LNCAP (cell line): Measurements from ENCODE around the gene SLC16A2.

Experiments
- TF ChIP-seq, protein P1 (sequence below): fragments of 450-650 bp; IDR thresholded peaks from 2 replicates; pipeline ENCODE4 v1.5.1; 2017; ENCODE audit warnings: mild to moderate bottlenecking

SLC16A2 gene

DNA sequence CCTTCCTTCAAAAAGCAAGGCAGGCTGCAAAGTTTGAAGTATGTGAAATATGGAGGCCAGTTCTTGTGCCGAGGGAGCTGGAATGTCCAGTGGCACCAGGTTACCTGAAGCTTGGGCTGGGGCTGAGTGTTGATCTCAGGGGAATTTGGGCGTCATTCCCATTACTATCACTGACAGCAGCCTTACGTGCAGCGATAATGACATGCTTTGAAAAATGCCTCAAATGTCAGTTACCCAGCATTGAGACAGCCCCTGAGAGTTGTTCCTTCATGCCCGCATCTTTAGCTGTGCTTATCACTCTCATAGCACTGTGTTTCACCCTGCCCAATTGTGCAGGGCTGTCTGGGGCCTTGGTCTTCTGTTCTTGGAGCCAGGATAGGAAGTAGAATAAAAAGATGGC is 27.4 kb downstream of the SLC16A2 start:
- TF ChIP-seq, protein P1, sequence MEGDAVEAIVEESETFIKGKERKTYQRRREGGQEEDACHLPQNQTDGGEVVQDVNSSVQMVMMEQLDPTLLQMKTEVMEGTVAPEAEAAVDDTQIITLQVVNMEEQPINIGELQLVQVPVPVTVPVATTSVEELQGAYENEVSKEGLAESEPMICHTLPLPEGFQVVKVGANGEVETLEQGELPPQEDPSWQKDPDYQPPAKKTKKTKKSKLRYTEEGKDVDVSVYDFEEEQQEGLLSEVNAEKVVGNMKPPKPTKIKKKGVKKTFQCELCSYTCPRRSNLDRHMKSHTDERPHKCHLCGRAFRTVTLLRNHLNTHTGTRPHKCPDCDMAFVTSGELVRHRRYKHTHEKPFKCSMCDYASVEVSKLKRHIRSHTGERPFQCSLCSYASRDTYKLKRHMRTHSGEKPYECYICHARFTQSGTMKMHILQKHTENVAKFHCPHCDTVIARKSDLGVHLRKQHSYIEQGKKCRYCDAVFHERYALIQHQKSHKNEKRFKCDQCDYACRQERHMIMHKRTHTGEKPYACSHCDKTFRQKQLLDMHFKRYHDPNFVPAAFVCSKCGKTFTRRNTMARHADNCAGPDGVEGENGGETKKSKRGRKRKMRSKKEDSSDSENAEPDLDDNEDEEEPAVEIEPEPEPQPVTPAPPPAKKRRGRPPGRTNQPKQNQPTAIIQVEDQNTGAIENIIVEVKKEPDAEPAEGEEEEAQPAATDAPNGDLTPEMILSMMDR = no peak

DNA sequence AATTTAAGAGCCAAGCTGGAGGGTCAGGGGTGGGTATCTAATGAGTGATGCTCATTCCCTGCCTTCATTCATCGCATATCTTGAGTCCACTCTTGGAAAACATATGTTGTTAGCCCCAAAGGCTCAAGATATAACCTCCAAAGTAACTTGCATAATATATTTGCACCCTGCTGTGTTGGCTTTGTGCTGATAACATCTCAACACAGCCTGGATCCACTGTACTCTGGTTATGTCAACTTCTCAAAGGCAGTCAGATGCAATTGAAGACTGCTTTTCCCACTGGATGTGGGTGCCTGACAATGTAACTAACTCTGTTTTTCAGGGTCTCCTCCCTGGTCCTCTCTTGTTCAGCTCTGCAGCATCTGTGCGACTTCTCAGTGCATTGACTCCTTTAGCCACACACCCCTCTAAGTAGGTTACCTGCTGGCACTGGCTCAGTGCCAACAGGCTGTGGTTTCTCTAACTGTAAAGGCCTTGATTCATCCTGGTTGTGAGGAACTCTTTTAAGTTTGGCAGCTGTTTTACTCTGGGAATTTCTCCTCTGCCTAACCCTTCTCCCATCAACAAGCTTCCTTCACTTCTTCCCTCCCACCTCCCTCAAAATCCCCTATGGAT is 28.1 kb downstream of the SLC16A2 start:
- TF ChIP-seq, protein P1 = no peak

DNA sequence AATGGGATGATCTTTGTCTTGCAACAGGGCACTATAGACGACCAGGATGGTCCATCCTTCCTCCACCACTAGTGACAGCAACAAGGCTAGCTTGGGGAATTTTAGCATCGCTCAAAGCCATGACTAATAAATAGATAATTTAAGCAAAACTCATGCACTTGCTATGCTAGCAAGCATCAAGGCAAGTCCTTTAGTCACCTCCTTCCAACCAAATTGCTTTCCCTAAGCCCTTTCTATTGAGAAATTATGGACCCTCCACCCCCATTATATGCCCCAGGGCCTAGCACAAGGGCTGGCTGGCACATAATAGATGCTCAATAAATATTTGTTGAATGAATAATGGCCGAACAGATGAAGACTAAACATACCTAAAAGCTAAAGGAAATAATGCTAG is 28.6 kb downstream of the SLC16A2 start:
- TF ChIP-seq, protein P1 = no peak

DNA sequence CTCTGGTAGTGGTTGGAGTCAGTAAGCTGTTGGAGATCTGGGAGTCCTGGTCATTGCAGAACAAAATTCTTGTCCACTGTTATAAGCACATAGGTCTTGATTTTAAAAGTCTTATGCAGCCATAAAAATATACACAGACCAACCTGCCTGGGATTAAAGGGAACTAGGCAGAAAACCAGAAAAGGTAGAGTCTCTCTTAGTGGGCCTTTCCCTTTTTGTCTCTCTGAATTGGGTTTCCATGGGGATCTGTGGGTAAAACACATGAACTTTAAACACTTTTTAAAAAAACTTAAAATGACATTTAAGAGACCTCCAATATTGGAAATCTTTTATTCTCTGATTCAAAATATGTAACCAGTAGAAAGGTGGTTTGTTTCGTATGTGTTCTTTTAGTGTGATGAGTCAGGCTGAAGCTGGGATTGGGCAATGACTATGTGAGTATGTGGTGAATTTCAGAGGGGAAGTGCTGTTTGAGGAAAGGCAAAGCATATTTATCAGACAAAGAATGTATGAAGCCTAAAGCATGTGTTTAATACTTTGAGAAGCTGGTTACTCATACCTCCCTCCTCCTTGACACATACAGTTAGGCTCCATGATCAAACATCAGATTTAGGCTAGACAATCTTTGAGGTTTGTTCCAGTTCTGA is 29.6 kb downstream of the SLC16A2 start:
- TF ChIP-seq, protein P1 = no peak

DNA sequence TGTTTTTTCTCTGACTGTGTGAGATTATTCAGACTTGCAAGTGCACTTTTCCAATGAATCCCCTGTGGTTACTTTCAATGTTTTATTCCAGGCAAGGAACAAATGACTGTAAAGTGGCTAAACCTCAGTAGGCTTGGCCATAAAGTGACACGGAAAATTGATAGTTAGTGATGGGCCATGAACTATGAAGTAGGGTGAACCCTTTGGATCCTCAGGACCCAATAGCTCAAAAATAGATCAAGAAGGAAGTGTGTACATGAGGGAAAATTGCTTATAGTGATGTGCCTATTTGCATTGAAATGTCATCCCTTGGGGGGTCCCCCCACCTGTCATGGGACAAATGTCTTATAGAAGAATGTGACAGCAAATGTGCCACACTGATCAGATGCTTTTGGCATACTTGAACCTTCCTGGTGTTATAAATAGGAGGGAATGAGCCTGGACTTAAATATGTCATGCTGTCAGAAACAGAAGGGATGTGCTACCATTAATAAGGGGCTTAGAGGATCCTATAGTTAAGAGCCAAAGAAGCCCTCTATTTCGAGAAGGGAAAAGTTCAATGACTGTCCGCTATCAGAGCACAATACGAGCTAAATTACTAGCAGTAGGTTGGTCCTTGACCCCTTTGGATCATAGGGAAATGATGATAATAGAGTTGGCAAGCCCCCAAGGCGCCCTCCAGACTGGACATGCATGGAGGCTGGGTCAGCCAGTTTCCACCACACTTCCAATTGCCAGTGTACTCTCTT is 30.3 kb downstream of the SLC16A2 start:
- TF ChIP-seq, protein P1 = no peak

DNA sequence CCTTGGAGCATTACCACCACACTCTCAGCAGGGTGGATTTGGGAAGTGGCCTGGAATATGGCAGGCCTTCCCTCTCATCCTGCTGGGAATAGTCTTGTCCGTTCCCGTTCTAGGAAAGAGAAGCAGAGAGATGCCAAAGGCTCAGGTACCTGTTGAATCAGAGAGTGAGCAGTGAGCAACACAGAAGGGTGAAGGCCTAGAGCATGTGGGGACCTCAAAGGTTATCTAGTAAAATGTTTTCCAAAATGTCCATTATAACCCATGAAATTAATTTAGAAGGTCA is 30.8 kb downstream of the SLC16A2 start:
- TF ChIP-seq, protein P1 = no peak

DNA sequence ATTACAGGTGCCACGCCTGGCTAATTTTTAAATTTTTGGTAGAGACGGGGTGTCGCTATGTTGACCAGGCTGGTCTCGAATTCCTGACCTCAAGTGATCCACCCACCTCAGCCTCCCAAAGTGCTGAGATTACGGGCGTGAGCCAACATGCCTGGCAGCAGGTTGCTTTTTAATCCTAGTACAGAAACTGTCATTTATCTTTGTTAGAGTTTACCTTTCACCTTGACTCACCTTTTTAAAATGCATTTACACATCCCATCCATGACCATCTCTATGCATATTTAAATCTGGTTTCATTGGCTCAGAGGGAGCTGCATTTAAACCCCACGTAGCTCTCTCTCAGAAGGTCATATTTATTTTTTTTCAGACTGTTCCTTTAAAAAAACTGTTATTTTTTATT is 31.9 kb downstream of the SLC16A2 start:
- TF ChIP-seq, protein P1 = no peak
